ENCODE data around the gene ARRDC5. TPM values are rescaled to one million over a fixed set of nuclear protein-coding genes. Genes with fewer than 3 reads are reported as not detected.

Gene ARRDC5
- total RNA-seq (2014; rRNA removed; shearing (Covaris generic)), result not detected in 2 replicates

GRCh38 chr19:4902796-4903195, at the start of gene ARRDC5:
TSS of gene ARRDC5 (minus strand) at chr19:4902896. CDS start at chr19:4902825, 71 bp downstream.

GRCh38 chr19:4909156-4909896, 6.6 kb upstream of the ARRDC5 start, which contains the start of gene UHRF1:
TSS of gene UHRF1 (plus strand) at chr19:4909501. CDS start at chr19:4910886, 1,385 bp downstream.

GRCh38 chr19:4867534-4868285, 35.0 kb downstream of the ARRDC5 start, which contains the start of gene PLIN3:
TSS of gene PLIN3 (minus strand) at chr19:4867667. CDS start at chr19:4861394, 6,273 bp downstream.

Small RNA genes lying within 50 kb of the gene (small RNA-seq; reads per million reads assigned to genes)
- gene MIR4747, result not detected

Other genes with a start within 250 kb of the ARRDC5 start
- gene MYDGF, start 232.6 kb downstream of the ARRDC5 start, total RNA-seq (2014; rRNA removed; shearing (Covaris generic)), result 187 and 198 TPM in 2 replicates
- 54.4 and 56.8 TPM in 2 replicates for gene DPP9, start 179.1 kb downstream of the ARRDC5 start, total RNA-seq (2014; rRNA removed; shearing (Covaris generic))
- gene FEM1A, start 111.2 kb downstream of the ARRDC5 start, total RNA-seq (2014; rRNA removed; shearing (Covaris generic)), result 32.5 and 34.5 TPM in 2 replicates
- gene TICAM1, start 71.2 kb downstream of the ARRDC5 start, total RNA-seq (2014; rRNA removed; shearing (Covaris generic)), result 3.3 and 4.8 TPM in 2 replicates
- gene PLIN3, start 35.2 kb downstream of the ARRDC5 start, total RNA-seq (2014; rRNA removed; shearing (Covaris generic)), result 67.7 and 73.4 TPM in 2 replicates
- gene UHRF1, start 6.6 kb upstream of the ARRDC5 start, total RNA-seq (2014; rRNA removed; shearing (Covaris generic)), result 99.7 and 107 TPM in 2 replicates
- gene KDM4B, start 66.2 kb upstream of the ARRDC5 start, total RNA-seq (2014; rRNA removed; shearing (Covaris generic)), result 8.0 and 8.3 TPM in 2 replicates